ENCODE results near the gene HELT. TPM values are rescaled to one million over a fixed set of nuclear protein-coding genes. Genes with fewer than 3 reads are reported as not detected.
A peak's percentile ranks its signal among the peaks of the same experiment; 100 is the strongest.

HELT gene
- total RNA-seq, 1 donor from 2014 or later: not detected

DNA sequence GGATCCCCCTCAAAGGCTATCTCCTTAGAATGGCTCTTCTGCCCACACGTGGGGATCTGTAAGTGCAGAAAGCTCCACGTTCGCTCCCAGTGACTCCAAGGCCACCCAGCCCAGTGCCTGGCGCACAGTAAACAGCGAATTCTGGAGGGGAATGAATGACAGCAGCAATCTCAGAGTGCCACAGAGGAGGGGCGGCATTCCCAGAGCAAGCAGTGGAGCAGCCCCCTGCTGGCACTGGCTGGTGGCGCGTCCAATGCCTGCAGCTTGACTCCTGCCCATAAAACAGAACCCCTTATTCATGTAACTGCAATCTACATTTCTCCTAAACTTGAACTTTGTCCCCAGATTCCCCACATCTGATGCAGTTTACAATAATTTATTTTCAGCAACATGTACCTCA is 6.9 kb upstream of the HELT start:
- H3K9ac ChIP-seq: no peak overlapping the region
- H2AFZ ChIP-seq (replicated peaks): no peak overlapping the region
- peaks cover 21% of the 10 kb centered on the region for H3K4me1 Mint-ChIP-seq
- H3K4me3 Mint-ChIP-seq: no peak overlapping the region
- H3K4me2 ChIP-seq: no peak overlapping the region
- no peak for TF ChIP-seq EZH2phosphoT487 (IDR thresholded peaks at IDR 0.05)
- TF ChIP-seq EZH2 (IDR thresholded peaks at IDR 0.05): no peak
- peak; percentile 65 for TF ChIP-seq CTCF (IDR thresholded peaks at IDR 0.05)
- H3K27ac Mint-ChIP-seq: no peak overlapping the region
- H3K27me3 Mint-ChIP-seq (ENCODE audit: insufficient read depth, low read depth): peaks cover 82% of the 10 kb centered on the region
- no peaks in the 10 kb centered on the region for H3K9me3 ChIP-seq (ENCODE audit: low read depth)
- peaks cover 25% of the 10 kb centered on the region for H4K20me1 ChIP-seq (ENCODE audit: low read depth)
- H3F3A ChIP-seq (ENCODE audit: low read depth): no peaks in the 10 kb centered on the region
- no peak overlapping the region for H3K4me3 ChIP-seq
- no peaks in the 10 kb centered on the region for H3K79me2 ChIP-seq (ENCODE audit: low read depth)
- no peak overlapping the region for H3K27ac ChIP-seq
- H3K27me3 ChIP-seq: peaks cover 98% of the 10 kb centered on the region
- H3K4me1 ChIP-seq: peaks cover 13% of the 10 kb centered on the region
- DNase-seq (ENCODE audit: low spot score): peak; percentile 75
- H3K9me3 Mint-ChIP-seq: peaks cover 3% of the 10 kb centered on the region
- H3K36me3 ChIP-seq: no peaks in the 10 kb centered on the region
- no peaks in the 10 kb centered on the region for H3K36me3 Mint-ChIP-seq

GRCh38 chr4:185013417-185014125 is 4.7 kb upstream of the HELT start:
- Mint-ChIP-seq H3K9me3 (no peaks in the 10 kb centered on the region), H3K27me3 (ENCODE audit: insufficient read depth, low read depth) (peaks cover 86% of the 10 kb centered on the region), H3K4me1 (peaks cover 31% of the 10 kb centered on the region), H3K27ac (no peak overlapping the region), H3K36me3 (no peaks in the 10 kb centered on the region), H3K4me3 (peak overlapping the region; percentile 10)
- Histone ChIP-seq H3K4me1 (peaks cover 35% of the 10 kb centered on the region), H3K9me3 (ENCODE audit: low read depth) (no peaks in the 10 kb centered on the region), H4K20me1 (ENCODE audit: low read depth) (peaks cover 47% of the 10 kb centered on the region), H3K4me2 (no peak overlapping the region), H3K9ac (no peak overlapping the region), H3F3A (ENCODE audit: low read depth) (peaks cover 15% of the 10 kb centered on the region), H3K36me3 (no peaks in the 10 kb centered on the region), H3K27me3 (peaks cover 100% of the 10 kb centered on the region), H3K79me2 (ENCODE audit: low read depth) (no peaks in the 10 kb centered on the region), H3K27ac (no peak overlapping the region), H2AFZ (replicated peaks) (no peak overlapping the region), H3K4me3 (no peak overlapping the region)
- TF ChIP-seq CTCF (IDR thresholded peaks at IDR 0.05): no peak
- no peak for TF ChIP-seq EZH2 (IDR thresholded peaks at IDR 0.05)
- TF ChIP-seq EZH2phosphoT487 (IDR thresholded peaks at IDR 0.05): peak; percentile 35
- no peak for DNase-seq (ENCODE audit: low spot score)

DNA sequence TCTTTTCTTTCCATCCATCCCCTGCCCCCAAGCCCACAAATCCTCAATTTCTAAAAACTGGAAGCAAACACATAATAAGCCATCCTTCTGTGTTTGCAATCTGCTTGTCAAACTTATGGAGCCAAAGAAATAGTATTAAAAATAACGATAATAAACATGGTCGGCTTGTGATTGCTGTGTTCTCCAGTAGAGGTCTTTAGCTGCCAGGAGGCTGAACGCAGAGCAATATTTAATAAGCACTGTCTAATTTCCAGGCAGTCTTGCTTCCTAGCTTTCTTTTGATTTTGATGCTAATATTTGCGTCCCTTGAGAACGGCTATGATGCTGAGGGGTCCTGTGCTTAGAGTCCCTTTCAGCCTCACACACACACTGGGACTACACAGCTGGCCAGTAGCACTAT is 3.2 kb upstream of the HELT start:
- Mint-ChIP-seq H3K36me3 (no peaks in the 10 kb centered on the region), H3K27me3 (ENCODE audit: insufficient read depth, low read depth) (peaks cover 93% of the 10 kb centered on the region), H3K27ac (no peak overlapping the region), H3K4me1 (peaks cover 34% of the 10 kb centered on the region), H3K4me3 (no peak overlapping the region), H3K9me3 (no peaks in the 10 kb centered on the region)
- H3K9me3 ChIP-seq (ENCODE audit: low read depth): no peaks in the 10 kb centered on the region
- no peak overlapping the region for H3K4me3 ChIP-seq
- no peak overlapping the region for H3K27ac ChIP-seq
- peaks cover 28% of the 10 kb centered on the region for H3F3A ChIP-seq (ENCODE audit: low read depth)
- peaks cover 100% of the 10 kb centered on the region for H3K27me3 ChIP-seq
- no peaks in the 10 kb centered on the region for H3K79me2 ChIP-seq (ENCODE audit: low read depth)
- H3K36me3 ChIP-seq: no peaks in the 10 kb centered on the region
- no peak overlapping the region for H2AFZ ChIP-seq (replicated peaks)
- no peak overlapping the region for H3K4me2 ChIP-seq
- no peak for DNase-seq (ENCODE audit: low spot score)
- no peak overlapping the region for H3K9ac ChIP-seq
- peaks cover 62% of the 10 kb centered on the region for H4K20me1 ChIP-seq (ENCODE audit: low read depth)
- no peak for TF ChIP-seq CTCF (IDR thresholded peaks at IDR 0.05)
- H3K4me1 ChIP-seq: peaks cover 50% of the 10 kb centered on the region

Measured in neural progenitor cell (in vitro differentiated cells).